ENCODE measurements around the gene TPSD1. TPM values are rescaled to one million over a fixed set of nuclear protein-coding genes. Genes with fewer than 3 reads are reported as not detected.

TPSD1 gene
- total RNA-seq, 1 experiment from 2014 or later, result not detected

DNA sequence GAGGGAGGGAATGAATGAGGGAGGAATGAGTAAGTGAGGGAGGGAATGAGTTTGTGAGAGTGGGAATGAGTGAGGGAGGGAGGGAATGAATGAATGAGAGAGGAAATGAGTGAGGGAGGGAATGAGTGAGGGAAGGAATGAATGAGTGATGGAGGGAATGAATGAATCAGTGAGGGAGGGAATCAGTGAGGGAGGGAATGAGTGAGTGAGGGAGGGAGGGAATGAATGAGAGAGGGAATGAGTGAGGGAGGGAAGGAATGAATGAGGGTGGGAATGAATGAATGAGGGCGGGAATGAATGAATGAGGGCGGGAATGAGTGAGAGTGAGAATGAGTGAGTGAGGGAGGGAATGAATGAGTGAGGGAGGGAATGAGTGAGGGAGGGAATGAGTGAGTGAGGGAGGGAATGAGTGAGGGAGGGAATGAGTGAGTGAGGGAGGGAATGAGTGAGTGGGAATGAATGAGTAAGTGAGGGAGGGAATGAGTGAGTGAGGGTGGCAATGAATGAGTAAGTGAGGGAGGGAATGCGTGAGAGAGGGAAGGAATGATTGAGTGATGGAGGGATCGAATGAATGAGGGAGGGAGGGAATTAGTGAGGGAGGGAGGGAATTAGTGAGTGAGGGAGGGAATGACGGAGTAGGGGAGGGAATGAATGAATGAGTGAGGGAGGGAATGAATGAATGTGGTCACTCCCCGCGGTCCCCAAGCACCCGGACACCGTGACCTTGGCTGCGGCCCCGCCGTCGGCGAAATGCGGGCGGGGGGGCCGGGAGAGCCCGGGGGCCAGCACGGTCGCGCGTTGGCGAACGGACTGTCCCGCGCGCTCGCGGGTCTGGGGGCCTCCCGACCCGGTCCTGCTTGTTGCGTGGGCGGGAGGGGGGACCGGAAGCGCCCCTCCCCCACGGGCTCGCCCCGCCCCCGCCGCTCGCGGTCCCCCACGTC lies 52.4 kb downstream of the TPSD1 start:
- peak overlapping the region in 2 of 3 experiments; percentile 74 to 82; a peak in 2 of 7 replicates for H3K27ac Mint-ChIP-seq
- no peak for TF ChIP-seq CTCF (conservative IDR thresholded peaks at IDR 0.05)

More for the DNA sequence above, 52.4 kb downstream of the TPSD1 start:
- Histone ChIP-seq H3K9me3 (ENCODE audit: control insufficient read depth, low read depth, low read length) (no peaks in the 10 kb centered on the region), H3K9ac (ENCODE audit: extremely low read depth, insufficient read length, low read length) (no peak overlapping the region), H2AFZ (ENCODE audit: low read length) (no peak overlapping the region), H3K4me1 (ENCODE audit: insufficient read depth, low read length) (no peaks in the 10 kb centered on the region; the same call in 1 of the 2 replicates), H2BK12ac (ENCODE audit: insufficient read length, low read depth, low read length) (no peak overlapping the region), H3K56ac (ENCODE audit: insufficient read length, low read depth, low read length) (no peak overlapping the region), H4K5ac (ENCODE audit: insufficient read length, low read depth, low read length) (no peak overlapping the region), H3K23ac (ENCODE audit: insufficient read length, low read depth, low read length) (no peak overlapping the region), H4K8ac (replicated peaks; ENCODE audit: insufficient read length, low read depth, low read length) (no peak overlapping the region), H4K91ac (ENCODE audit: insufficient read length, low read depth, low read length) (no peak overlapping the region), H3K27ac (ENCODE audit: insufficient read length, low read depth, low read length) (no peak overlapping the region), H3K79me1 (ENCODE audit: insufficient read depth, low read depth, low read length, poor library complexity, severe bottlenecking) (peaks cover 4% of the 10 kb centered on the region), H2BK20ac (ENCODE audit: low read depth, low read length, poor library complexity, severe bottlenecking) (no peak overlapping the region), H3K14ac (ENCODE audit: insufficient read depth, low read length) (no peak overlapping the region), H4K20me1 (ENCODE audit: control insufficient read depth, insufficient read depth, insufficient read length) (peaks cover 5% of the 10 kb centered on the region), H2BK15ac (ENCODE audit: low read depth, low read length) (no peak overlapping the region), H2BK120ac (ENCODE audit: low read depth, low read length, poor library complexity, severe bottlenecking) (no peak overlapping the region), H3K4ac (ENCODE audit: low read depth, low read length) (no peak overlapping the region), H3K27me3 (ENCODE audit: insufficient read depth, low read length) (no peaks in the 10 kb centered on the region), H2AK5ac (ENCODE audit: insufficient read length, low read length) (no peak overlapping the region), H3K4me2 (ENCODE audit: insufficient read depth, insufficient read length, low read length) (peak overlapping the region; percentile 27), H3K18ac (ENCODE audit: insufficient read length, low read depth, low read length) (no peak overlapping the region), H2BK5ac (ENCODE audit: insufficient read length, low read length) (no peak overlapping the region), H3K79me2 (ENCODE audit: insufficient read depth, low read length) (peaks cover 34% of the 10 kb centered on the region), H3K23me2 (ENCODE audit: insufficient read length, low read depth, low read length, poor library complexity, severe bottlenecking) (peaks cover 13% of the 10 kb centered on the region), H3T11ph (ENCODE audit: low read length) (no peak overlapping the region)
- H3K9me3 Mint-ChIP-seq, result peaks cover 4 to 6% of the 10 kb centered on the region in 2 experiments
- peaks cover 13 to 20% (median 14%) of the 10 kb centered on the region in 3 experiments for H3K36me3 Mint-ChIP-seq (ENCODE audit: insufficient read depth in 1 of 3, low read depth in 3 of 3)
- H3K27me3 Mint-ChIP-seq (ENCODE audit: low read depth), result no peaks in the 10 kb centered on the region
- peak overlapping the region; percentile 85 to 89 for H3K4me3 Mint-ChIP-seq
- no peak for DNase-seq
- 100% methylated on average over 4 of the region's 43 CpGs for WGBS (ENCODE audit: extremely low coverage, insufficient read length, low lambda C conversion rate)
- peaks cover 19 to 36% of the 10 kb centered on the region in 2 experiments for H3K4me1 Mint-ChIP-seq

Other genes with a start within 250 kb of the TPSD1 start
- 0.22 and 0.37 TPM in 2 replicates for gene SSTR5, start 183.3 kb upstream of the TPSD1 start, total RNA-seq (2021)
- gene C1QTNF8, start 159.8 kb upstream of the TPSD1 start, total RNA-seq (2021), result not detected in 2 replicates
- 41.9 and 43.3 TPM in 2 replicates for gene CACNA1H, start 103.0 kb upstream of the TPSD1 start, total RNA-seq (2021)
- not detected in 2 replicates for gene TPSG1, start 30.8 kb upstream of the TPSD1 start, total RNA-seq (2021)
- gene TPSB2, start 25.9 kb upstream of the TPSD1 start, total RNA-seq (2021), result not detected in 2 replicates
- not detected in 2 replicates for gene TPSAB1, start 15.4 kb upstream of the TPSD1 start, total RNA-seq (2021)
- gene UBE2I, start 53.6 kb downstream of the TPSD1 start, total RNA-seq (2021), result 286 and 290 TPM in 2 replicates
- 5.9 and 6.8 TPM in 2 replicates for gene BAIAP3, start 77.6 kb downstream of the TPSD1 start, total RNA-seq (2021)
- gene TSR3, start 95.8 kb downstream of the TPSD1 start, total RNA-seq (2021), result 58.8 and 65.0 TPM in 2 replicates
- 29.4 and 29.7 TPM in 2 replicates for gene GNPTG, start 95.9 kb downstream of the TPSD1 start, total RNA-seq (2021)
- gene UNKL, start 158.6 kb downstream of the TPSD1 start, total RNA-seq (2021), result 32.0 and 33.3 TPM in 2 replicates
- 11.4 and 12.3 TPM in 2 replicates for gene UQCC4, start 164.7 kb downstream of the TPSD1 start, total RNA-seq (2021)
- not detected in 2 replicates for gene PERCC1, start 175.0 kb downstream of the TPSD1 start, total RNA-seq (2021)
- gene CCDC154, start 188.5 kb downstream of the TPSD1 start, total RNA-seq (2021), result 1.3 and 2.0 TPM in 2 replicates
- 70.0 and 75.3 TPM in 2 replicates for gene CLCN7, start 219.0 kb downstream of the TPSD1 start, total RNA-seq (2021)
- 0.20 TPM in 1 of 2 replicates, not detected in the other for gene PTX4, start 232.9 kb downstream of the TPSD1 start, total RNA-seq (2021)
- gene TELO2, start 237.3 kb downstream of the TPSD1 start, total RNA-seq (2021), result 93.4 and 98.9 TPM in 2 replicates